D721Med (cell line): ENCODE data around the gene PLEKHH1.
A peak's percentile ranks its signal among the peaks of the same experiment; 100 is the strongest.

Experiments used
- DNase-seq: peaks from one replicate; pipeline ENCODE4 v3.0.0; 2011; ENCODE audit warnings: low spot score; ENCODE audit not compliant: insufficient read length
- FAIRE-seq: peaks from 2 replicates; lab custom pipeline; 2011; peaks lifted over from hg19 to GRCh38; lab: Jason Lieb, UNC
- CTCF ChIP-seq: IDR thresholded peaks from 2 replicates; pipeline ENCODE4 v1.5.1; 2012; ENCODE audit warnings: mild to moderate bottlenecking, control low read depth; ENCODE audit not compliant: insufficient read depth; ENCODE audit errors: missing control alignments

PLEKHH1 gene

GRCh38 chr14:67528276-67528675 lies 4.8 kb upstream of the PLEKHH1 start:
- DNase-seq (no peak), FAIRE-seq (no peak)
- no peak for TF ChIP-seq CTCF

- FAIRE-seq (no peak), DNase-seq (no peak)
- no peak for TF ChIP-seq CTCF
Measured at GRCh38 chr14:67529947-67530935, 2.8 kb upstream of the PLEKHH1 start.

- FAIRE-seq (no peak), DNase-seq (no peak)
- no peak for TF ChIP-seq CTCF
Measured at GRCh38 chr14:67532606-67532997, 488 bp upstream of the PLEKHH1 start.

GRCh38 chr14:67533754-67534085 lies 630 bp downstream of the PLEKHH1 start:
- no peak for DNase-seq
- no peak for TF ChIP-seq CTCF
- no peak for FAIRE-seq

GRCh38 chr14:67536087-67536486 lies 3.0 kb downstream of the PLEKHH1 start:
- no peak for FAIRE-seq

GRCh38 chr14:67537736-67538135 lies 4.6 kb downstream of the PLEKHH1 start:
- no peak for DNase-seq
- TF ChIP-seq CTCF: no peak
- FAIRE-seq: no peak

More at GRCh38 chr14:67536087-67536486, 3.0 kb downstream of the PLEKHH1 start:
- DNase-seq: no peak
- no peak for TF ChIP-seq CTCF

GRCh38 chr14:67538501-67538900 lies 5.4 kb downstream of the PLEKHH1 start:
- DNase-seq (no peak), FAIRE-seq (peak; percentile 92)
- TF ChIP-seq CTCF: no peak
